NB4 (cell line): ENCODE data around the gene NKX2-1.

Experiments
- MAX ChIP-seq: IDR thresholded peaks from 2 replicates; pipeline ENCODE4 v1.6.1; 2011; ENCODE audit warnings: low read depth, low read length
- POLR2A ChIP-seq: IDR thresholded peaks from 2 replicates; pipeline ENCODE4 v1.6.1; 2011; ENCODE audit warnings: mild to moderate bottlenecking; ENCODE audit not compliant: insufficient read length; ENCODE audit errors: extremely low read depth

GRCh38 chr14:36507847-36508417, 12.1 kb downstream of the NKX2-1 start:
- TF ChIP-seq MAX, result no peak
- TF ChIP-seq POLR2A, result no peak
